Endothelial cell (in vitro differentiated cells): Measurements from ENCODE around the gene TRIO. TPM values are rescaled to one million over a fixed set of nuclear protein-coding genes. Genes with fewer than 3 reads are reported as not detected.

ENCODE experiments used
- DNase-seq: peaks from one replicate; pipeline ENCODE4 v3.0.0; 2021; ENCODE audit warnings: low spot score
- H3K27ac Mint-ChIP-seq: one replicate; pipeline ENCODE4 v1.8.0; 2021; ENCODE audit warnings: mixed read lengths, inconsistent platforms; ENCODE audit not compliant: unreplicated experiment
- H3K27me3 Mint-ChIP-seq: one replicate; pipeline ENCODE4 v1.8.0; 2021; ENCODE audit warnings: mild to moderate bottlenecking, moderate library complexity, mixed read lengths, inconsistent platforms; ENCODE audit not compliant: unreplicated experiment
- H3K36me3 Mint-ChIP-seq: one replicate; pipeline ENCODE4 v1.8.0; 2021; ENCODE audit warnings: mild to moderate bottlenecking, low read depth, mixed read lengths, inconsistent platforms; ENCODE audit not compliant: unreplicated experiment
- H3K4me1 Mint-ChIP-seq: one replicate; pipeline ENCODE4 v1.8.0; 2021; ENCODE audit warnings: mild to moderate bottlenecking, mixed read lengths, inconsistent platforms; ENCODE audit not compliant: unreplicated experiment
- H3K4me3 Mint-ChIP-seq: one replicate; pipeline ENCODE4 v1.8.0; 2021; ENCODE audit warnings: mild to moderate bottlenecking, mixed read lengths, inconsistent platforms; ENCODE audit not compliant: unreplicated experiment
- H3K9me3 Mint-ChIP-seq: one replicate; pipeline ENCODE4 v1.8.0; 2021; ENCODE audit warnings: mixed read lengths, inconsistent platforms; ENCODE audit not compliant: unreplicated experiment
- total RNA-seq: library from RNA; stranded (reverse); fragmentation: NEBNext Ultra II Directional; extraction: Animal tissue kit (Norgen Biotek cat#: 25700); gene quantifications from one replicate; pipeline ENCODE4 v1.2.1, GENCODE V29; 2021; ENCODE audit not compliant: unreplicated experiment
- TF ChIP-seq, protein P1 (sequence below): fragments of 200-600 bp; sonication (generic); IDR thresholded peaks from one replicate; pipeline ENCODE4 v1.5.0; 2021; ENCODE audit warnings: antibody characterized with exemption; ENCODE audit not compliant: unreplicated experiment

The TRIO gene
- total RNA-seq, 1 donor from 2014 or later: 229 TPM

DNA sequence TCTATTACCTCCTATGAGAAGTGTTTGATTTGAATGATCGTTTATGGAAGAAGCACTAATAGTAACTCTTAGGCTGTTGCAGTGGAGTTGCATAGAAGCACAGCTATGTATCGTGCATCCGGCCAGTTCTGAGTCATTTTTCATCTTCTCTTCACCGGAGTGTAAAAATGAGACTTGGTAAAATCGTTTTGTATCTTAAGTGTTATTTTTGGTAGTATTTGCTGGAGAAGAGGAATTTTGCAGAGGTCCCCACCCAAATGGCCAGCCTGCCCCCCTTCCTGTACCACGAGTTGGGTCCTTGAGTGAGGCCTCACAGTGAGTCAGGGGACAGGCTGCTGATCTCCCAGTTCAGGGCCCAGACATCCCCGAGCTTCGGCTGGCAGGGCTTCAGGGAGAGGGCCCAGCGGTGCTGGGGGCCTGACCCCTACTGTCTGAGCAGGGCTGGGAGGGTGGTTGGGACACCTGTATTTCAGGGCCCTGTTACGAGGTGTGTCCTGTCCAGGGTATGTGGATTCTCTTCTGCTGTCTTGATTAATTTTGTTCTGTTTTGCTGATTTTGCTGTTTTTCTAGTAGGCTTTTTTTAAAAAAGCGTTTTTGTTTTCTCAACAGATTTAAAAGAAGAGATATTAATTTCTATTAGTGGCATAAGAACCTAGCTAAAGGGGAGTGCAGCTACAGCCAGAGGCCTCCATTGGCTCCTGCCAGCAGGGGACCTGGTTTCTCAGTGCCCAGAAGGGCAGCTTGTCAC is 210.8 kb downstream of the TRIO start:
- Mint-ChIP-seq H3K4me1 (peaks cover 50% of the 10 kb centered on the region), H3K4me3 (no peak overlapping the region), H3K27ac (no peak overlapping the region), H3K36me3 (peaks cover 10% of the 10 kb centered on the region), H3K27me3 (peaks cover 14% of the 10 kb centered on the region), H3K9me3 (no peaks in the 10 kb centered on the region)
- TF ChIP-seq, protein P1, sequence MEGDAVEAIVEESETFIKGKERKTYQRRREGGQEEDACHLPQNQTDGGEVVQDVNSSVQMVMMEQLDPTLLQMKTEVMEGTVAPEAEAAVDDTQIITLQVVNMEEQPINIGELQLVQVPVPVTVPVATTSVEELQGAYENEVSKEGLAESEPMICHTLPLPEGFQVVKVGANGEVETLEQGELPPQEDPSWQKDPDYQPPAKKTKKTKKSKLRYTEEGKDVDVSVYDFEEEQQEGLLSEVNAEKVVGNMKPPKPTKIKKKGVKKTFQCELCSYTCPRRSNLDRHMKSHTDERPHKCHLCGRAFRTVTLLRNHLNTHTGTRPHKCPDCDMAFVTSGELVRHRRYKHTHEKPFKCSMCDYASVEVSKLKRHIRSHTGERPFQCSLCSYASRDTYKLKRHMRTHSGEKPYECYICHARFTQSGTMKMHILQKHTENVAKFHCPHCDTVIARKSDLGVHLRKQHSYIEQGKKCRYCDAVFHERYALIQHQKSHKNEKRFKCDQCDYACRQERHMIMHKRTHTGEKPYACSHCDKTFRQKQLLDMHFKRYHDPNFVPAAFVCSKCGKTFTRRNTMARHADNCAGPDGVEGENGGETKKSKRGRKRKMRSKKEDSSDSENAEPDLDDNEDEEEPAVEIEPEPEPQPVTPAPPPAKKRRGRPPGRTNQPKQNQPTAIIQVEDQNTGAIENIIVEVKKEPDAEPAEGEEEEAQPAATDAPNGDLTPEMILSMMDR: peak; percentile 16
- DNase-seq: no peak

DNA sequence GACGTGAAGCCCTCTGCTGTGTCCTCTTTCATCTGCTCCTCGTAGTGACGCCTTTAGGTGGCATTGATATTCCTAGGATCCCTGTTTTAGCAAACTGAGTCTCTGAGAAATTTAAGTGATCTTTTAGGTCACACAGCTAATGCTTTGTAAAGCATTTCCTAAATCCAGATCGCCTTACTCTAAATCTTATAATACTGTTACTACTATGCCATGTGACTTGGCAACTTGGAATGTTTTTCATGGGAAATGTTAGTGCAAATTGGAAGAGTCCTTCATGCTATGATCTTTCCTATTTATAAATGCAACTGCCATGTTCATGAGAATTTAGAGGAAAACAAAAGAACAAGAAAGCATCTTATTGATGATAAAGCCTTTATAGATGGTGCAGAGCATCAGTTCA is 212.2 kb downstream of the TRIO start:
- TF ChIP-seq, protein P1: no peak
- Mint-ChIP-seq H3K4me3 (no peak overlapping the region), H3K9me3 (no peaks in the 10 kb centered on the region), H3K36me3 (peaks cover 12% of the 10 kb centered on the region), H3K27ac (no peak overlapping the region), H3K27me3 (peaks cover 10% of the 10 kb centered on the region), H3K4me1 (peaks cover 61% of the 10 kb centered on the region)
- no peak for DNase-seq

DNA sequence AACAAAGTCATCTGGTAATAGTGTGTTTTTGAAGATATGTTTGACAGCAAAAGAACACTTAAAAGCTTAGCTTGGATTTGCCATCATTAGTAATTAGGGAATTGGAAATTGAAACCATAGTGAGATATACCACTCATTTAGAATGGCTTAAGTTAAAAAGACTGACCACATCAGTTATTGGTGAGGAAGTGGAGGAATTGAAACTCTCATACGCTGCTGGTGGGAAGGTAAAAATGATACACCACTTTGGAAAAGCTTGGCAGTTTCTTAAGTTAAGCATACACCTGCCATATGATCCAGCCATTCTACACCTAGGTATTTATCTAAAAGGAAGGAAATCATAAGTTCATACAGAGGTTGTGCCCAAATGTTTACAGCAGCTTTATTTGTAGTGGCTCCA is 213.2 kb downstream of the TRIO start:
- Mint-ChIP-seq H3K4me1 (peaks cover 66% of the 10 kb centered on the region), H3K36me3 (peaks cover 11% of the 10 kb centered on the region), H3K4me3 (no peak overlapping the region), H3K9me3 (no peaks in the 10 kb centered on the region), H3K27me3 (peaks cover 14% of the 10 kb centered on the region), H3K27ac (no peak overlapping the region)
- DNase-seq: no peak
- TF ChIP-seq, protein P1: no peak

DNA sequence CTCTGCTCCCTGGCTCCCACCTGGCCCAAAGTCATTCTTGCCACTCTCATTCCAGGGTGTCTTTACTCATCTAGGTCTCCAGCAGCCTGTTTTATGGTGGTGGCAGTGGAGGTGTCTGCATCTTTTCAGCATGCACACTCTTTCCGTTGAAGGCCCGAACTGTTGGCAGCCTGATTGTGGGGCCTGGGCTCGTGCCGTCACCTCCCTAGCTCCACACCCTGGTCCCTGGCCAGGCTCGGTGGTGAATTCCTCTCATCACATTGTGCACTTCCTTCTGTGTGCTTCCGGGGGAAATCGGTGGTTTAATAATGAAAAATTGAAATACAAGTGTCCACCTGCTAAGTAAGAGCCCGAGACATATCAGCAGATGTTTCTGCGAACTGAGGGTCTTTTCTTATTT is 214.3 kb downstream of the TRIO start:
- Mint-ChIP-seq H3K36me3 (peaks cover 9% of the 10 kb centered on the region), H3K27ac (peak overlapping the region; percentile 92), H3K4me1 (peaks cover 72% of the 10 kb centered on the region), H3K4me3 (peak overlapping the region; percentile 87), H3K27me3 (peaks cover 14% of the 10 kb centered on the region), H3K9me3 (no peaks in the 10 kb centered on the region)
- peak; percentile 29 for DNase-seq
- TF ChIP-seq, protein P1: no peak

DNA sequence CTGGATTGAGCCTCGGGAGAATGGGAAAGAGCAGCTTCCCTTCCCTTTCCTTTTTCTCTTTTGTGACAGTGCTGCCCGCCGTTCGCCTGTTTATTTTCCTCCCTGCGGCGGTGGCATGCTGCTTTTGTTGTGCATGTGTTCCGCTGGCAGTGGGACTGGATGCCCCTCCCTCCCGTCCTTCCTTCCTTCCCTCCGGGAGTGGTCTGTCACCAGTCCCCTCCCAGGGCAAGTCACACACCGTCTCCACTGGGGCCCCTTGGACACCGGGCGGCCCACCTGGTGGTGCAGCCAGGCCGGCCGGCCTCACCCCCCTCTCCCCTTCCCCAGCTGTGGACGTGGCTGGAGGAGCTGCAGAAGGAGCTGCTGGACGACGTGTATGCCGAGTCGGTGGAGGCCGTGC is 214.7 kb downstream of the TRIO start:
- H3K4me3 Mint-ChIP-seq: peak overlapping the region; percentile 88
- DNase-seq: peak; percentile 59
- TF ChIP-seq, protein P1: no peak
- H3K27ac Mint-ChIP-seq: peak overlapping the region; percentile 92
- peaks cover 69% of the 10 kb centered on the region for H3K4me1 Mint-ChIP-seq
- no peaks in the 10 kb centered on the region for H3K9me3 Mint-ChIP-seq
- H3K36me3 Mint-ChIP-seq: peaks cover 9% of the 10 kb centered on the region
- H3K27me3 Mint-ChIP-seq: peaks cover 14% of the 10 kb centered on the region
